Gastrocnemius medialis (tissue), 4 donors: ENCODE results near the gene KLHL6. TPM values are rescaled to one million over a fixed set of nuclear protein-coding genes. Genes with fewer than 3 reads are reported as not detected.

Experiments used
- ATAC-seq, 2 donors: fragments of 150-250 bp; one replicate each; pipeline ENCODE4 v1.9.1; 2016
- DNase-seq, 2 donors: peaks; one replicate each; pipeline ENCODE4 v3.0.0-alpha.2; 2019
- H3K27ac ChIP-seq, 4 donors: fragments of 200-600 bp; sonication (generic); 1 replicate in 1 of 4; 2 replicates in 3 of 4; pipeline ENCODE4 v1.5.1; 2016 to 2018; ENCODE audit warnings: mild to moderate bottlenecking in 2 of 4, moderate library complexity in 1 of 4
- H3K27me3 ChIP-seq, 3 donors: fragments of 200-600 bp; sonication (generic) in 2 of 3; 1 replicate in 1 of 3; 2 replicates in 2 of 3; pipeline versions ENCODE4 v1.5.1 to v1.6.0; 2016 to 2019; ENCODE audit warnings: mild to moderate bottlenecking in 1 of 3, moderate library complexity in 1 of 3
- H3K36me3 ChIP-seq, 2 donors: fragments of 200-600 bp; sonication (generic) in 1 of 2; one replicate each; pipeline ENCODE4 v1.5.1; 2017 to 2018
- H3K4me1 ChIP-seq, 2 donors: fragments of 200-600 bp; sonication (generic) in 1 of 2; one replicate each; pipeline ENCODE4 v1.5.1; 2016 to 2017; ENCODE audit warnings: mild to moderate bottlenecking in 2 of 2
- H3K4me3 ChIP-seq, 4 donors: fragments of 200-600 bp; sonication (generic) in 3 of 4; 1 replicate in 1 of 4; 2 replicates in 3 of 4; pipeline ENCODE4 v1.5.1; 2016 to 2019; ENCODE audit warnings: mild to moderate bottlenecking in 2 of 4
- H3K9me3 ChIP-seq, 3 donors: fragments of 200-600 bp; sonication (generic) in 2 of 3; 1 replicate in 1 of 3; 2 replicates in 2 of 3; pipeline ENCODE4 v1.5.1; 2016 to 2019
- POLR2A ChIP-seq, 2 donors: fragments of 450-650 bp; IDR thresholded peaks; one replicate each; pipeline ENCODE4 v1.6.1; 2017; ENCODE audit warnings: antibody characterized with exemption in 2 of 2, mild to moderate bottlenecking in 2 of 2, moderate library complexity in 2 of 2
- in situ Hi-C, 4 donors: fragments of 200-750 bp; cut with MboI; loops; one replicate each; pipeline versions ENCODE4 v1.15.0 to v1.8.0; 2017; ENCODE audit warnings: low sequenced_read_pairs in 4 of 4
- intact Hi-C: fragments of 100-400 bp; cut with DNase I; formaldehyde crosslinking; loops from one replicate; pipeline ENCODE4 v1.15.1; 2023; ENCODE audit warnings: low total_unique reads
- total RNA-seq, 4 donors: library from RNA; depleted of rRNA; stranded (reverse); fragments of >200 nt; gene quantifications; one replicate each; pipeline versions ENCODE4 v1.1.0 to v1.2.3, GENCODE V29; 2016
- TF ChIP-seq, protein P1 (sequence below), 5 experiments: fragments of 450-650 bp in 3 of 5; fragments of 200-600 bp in 2 of 5; sonication (generic) in 2 of 5; IDR thresholded peaks in 4 of 5; conservative IDR thresholded peaks in 1 of 5; 1 replicate in 4 of 5; 2 replicates in 1 of 5; pipeline ENCODE4 v1.5.1; 2016 to 2019; ENCODE audit warnings: antibody characterized with exemption in 5 of 5, mild to moderate bottlenecking in 3 of 5, moderate library complexity in 3 of 5

KLHL6 gene
- total RNA-seq, 4 donors from 2014 or later: 0.15 to 0.31 (median 0.30) TPM

DNA sequence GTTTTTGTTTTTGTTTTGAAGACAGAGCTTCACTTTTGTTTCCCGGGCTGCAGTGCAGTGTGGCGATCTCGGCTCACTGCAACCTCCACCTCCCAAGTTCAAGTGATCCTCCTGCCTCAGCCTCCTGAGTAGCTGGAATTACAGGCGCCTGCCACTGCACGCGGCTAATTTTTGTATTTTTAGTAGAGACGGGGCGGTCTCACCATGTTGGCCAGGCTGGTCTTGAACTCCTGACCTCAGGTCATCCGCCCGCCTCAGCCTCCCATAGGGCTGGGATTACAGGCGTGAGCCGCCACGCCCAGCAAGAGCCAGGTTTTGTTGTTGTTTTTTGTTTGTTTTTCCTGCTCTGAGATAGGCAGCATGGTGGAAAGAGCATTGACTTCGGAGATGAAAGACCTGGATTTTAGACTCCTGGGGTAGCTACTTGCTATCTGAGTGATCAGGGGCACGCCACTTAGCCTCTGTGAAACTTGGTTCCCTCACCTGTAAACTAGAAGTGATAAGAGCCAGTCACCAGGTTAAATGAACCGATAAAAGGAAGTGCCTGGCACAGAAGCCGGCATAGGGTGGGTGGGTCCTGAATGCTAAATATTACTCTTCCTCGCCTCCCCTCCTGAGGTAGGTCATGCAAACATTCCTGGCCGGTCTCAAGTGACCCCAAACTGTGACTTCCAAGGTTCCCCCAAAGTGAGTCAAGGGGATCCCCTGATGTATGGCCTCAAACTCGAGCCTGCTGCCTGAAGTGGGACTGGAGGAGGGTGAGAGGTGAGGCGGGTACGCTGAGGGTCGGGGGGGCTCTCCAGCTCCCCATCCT, 64.2 kb downstream of the KLHL6 start:
- in situ Hi-C loops (no loop called here), intact Hi-C loops (no loop called here)
- Histone ChIP-seq H3K4me3 (no peak overlapping the region), H3K4me1 (peaks cover 28 to 41% of the 10 kb centered on the region in 2 donors), H3K9me3 (no peaks in the 10 kb centered on the region), H3K27ac (peak overlapping the region; percentile 76 to 90 (median 84)), H3K27me3 (no peaks in the 10 kb centered on the region), H3K36me3 (no peaks in the 10 kb centered on the region)
- DNase-seq (no peak), ATAC-seq (no peak)
- TF ChIP-seq, protein P1, sequence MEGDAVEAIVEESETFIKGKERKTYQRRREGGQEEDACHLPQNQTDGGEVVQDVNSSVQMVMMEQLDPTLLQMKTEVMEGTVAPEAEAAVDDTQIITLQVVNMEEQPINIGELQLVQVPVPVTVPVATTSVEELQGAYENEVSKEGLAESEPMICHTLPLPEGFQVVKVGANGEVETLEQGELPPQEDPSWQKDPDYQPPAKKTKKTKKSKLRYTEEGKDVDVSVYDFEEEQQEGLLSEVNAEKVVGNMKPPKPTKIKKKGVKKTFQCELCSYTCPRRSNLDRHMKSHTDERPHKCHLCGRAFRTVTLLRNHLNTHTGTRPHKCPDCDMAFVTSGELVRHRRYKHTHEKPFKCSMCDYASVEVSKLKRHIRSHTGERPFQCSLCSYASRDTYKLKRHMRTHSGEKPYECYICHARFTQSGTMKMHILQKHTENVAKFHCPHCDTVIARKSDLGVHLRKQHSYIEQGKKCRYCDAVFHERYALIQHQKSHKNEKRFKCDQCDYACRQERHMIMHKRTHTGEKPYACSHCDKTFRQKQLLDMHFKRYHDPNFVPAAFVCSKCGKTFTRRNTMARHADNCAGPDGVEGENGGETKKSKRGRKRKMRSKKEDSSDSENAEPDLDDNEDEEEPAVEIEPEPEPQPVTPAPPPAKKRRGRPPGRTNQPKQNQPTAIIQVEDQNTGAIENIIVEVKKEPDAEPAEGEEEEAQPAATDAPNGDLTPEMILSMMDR (IDR thresholded peaks at IDR 0.05 in 4 of 5, conservative IDR thresholded peaks at IDR 0.05 in 1 of 5): no peak
- TF ChIP-seq POLR2A (IDR thresholded peaks at IDR 0.05): no peak

DNA sequence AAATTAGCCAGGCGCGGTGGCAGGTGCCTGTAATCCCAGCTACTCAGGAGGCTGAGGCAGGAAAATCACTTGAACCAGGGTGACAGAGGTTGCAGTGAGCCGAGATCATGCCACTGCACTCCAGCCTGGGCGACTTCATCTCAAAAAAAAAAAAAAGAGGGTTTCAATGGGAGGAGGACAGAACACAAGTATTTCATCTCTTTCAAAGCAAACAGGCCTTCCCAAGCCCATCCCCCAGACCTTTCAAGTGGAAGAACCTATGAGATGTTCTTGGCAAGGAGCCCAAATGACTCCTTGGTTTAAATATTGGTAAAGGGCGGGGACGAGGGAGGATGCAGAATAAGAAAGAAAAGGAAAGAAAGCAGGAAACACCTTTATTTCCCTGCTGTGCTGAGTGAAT, 64.9 kb downstream of the KLHL6 start:
- H3K36me3 ChIP-seq: no peaks in the 10 kb centered on the region
- TF ChIP-seq POLR2A (IDR thresholded peaks at IDR 0.05): no peak
- TF ChIP-seq, protein P1 (IDR thresholded peaks at IDR 0.05 in 4 of 5, conservative IDR thresholded peaks at IDR 0.05 in 1 of 5): no peak
- peak overlapping the region; percentile 76 to 90 (median 84) for H3K27ac ChIP-seq
- H3K4me1 ChIP-seq: peaks cover 28 to 41% of the 10 kb centered on the region in 2 donors
- ATAC-seq (no peak), DNase-seq (no peak)
- intact Hi-C loops (no loop called here), in situ Hi-C loops (no loop called here)
- no peaks in the 10 kb centered on the region for H3K27me3 ChIP-seq
- H3K4me3 ChIP-seq: no peak overlapping the region
- H3K9me3 ChIP-seq: no peaks in the 10 kb centered on the region

DNA sequence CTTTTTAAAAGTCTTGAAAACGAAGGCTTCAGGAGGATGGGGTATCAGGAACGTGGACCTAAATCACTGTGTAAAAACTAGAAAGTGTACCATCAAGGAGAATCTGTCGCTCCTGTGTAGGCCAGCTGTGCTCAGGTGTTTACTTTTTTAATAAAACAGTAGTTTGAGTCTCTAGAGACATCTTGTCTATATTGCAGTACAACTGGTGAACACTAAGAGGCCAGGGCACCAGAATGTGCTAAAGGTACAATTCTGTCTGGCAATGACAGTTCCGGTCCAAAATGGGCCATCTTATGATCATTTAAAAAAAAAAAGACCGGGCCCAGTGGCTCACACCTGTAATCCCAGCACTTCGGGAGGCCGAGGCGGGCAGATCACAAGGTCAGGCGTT, 65.3 kb downstream of the KLHL6 start:
- DNase-seq: no peak
- ATAC-seq: peak; percentile 22 to 26
- no peaks in the 10 kb centered on the region for H3K27me3 ChIP-seq
- intact Hi-C loops: no loop called here
- H3K4me3 ChIP-seq: no peak overlapping the region
- no peaks in the 10 kb centered on the region for H3K9me3 ChIP-seq
- TF ChIP-seq, protein P1 (IDR thresholded peaks at IDR 0.05 in 4 of 5, conservative IDR thresholded peaks at IDR 0.05 in 1 of 5): peak in 1 of 5 experiments; percentile 7
- TF ChIP-seq POLR2A (IDR thresholded peaks at IDR 0.05): no peak
- peaks cover 28 to 41% of the 10 kb centered on the region in 2 donors for H3K4me1 ChIP-seq
- in situ Hi-C loops: no loop called here
- no peaks in the 10 kb centered on the region for H3K36me3 ChIP-seq
- H3K27ac ChIP-seq: peak overlapping the region; percentile 76 to 90 (median 84)

DNA sequence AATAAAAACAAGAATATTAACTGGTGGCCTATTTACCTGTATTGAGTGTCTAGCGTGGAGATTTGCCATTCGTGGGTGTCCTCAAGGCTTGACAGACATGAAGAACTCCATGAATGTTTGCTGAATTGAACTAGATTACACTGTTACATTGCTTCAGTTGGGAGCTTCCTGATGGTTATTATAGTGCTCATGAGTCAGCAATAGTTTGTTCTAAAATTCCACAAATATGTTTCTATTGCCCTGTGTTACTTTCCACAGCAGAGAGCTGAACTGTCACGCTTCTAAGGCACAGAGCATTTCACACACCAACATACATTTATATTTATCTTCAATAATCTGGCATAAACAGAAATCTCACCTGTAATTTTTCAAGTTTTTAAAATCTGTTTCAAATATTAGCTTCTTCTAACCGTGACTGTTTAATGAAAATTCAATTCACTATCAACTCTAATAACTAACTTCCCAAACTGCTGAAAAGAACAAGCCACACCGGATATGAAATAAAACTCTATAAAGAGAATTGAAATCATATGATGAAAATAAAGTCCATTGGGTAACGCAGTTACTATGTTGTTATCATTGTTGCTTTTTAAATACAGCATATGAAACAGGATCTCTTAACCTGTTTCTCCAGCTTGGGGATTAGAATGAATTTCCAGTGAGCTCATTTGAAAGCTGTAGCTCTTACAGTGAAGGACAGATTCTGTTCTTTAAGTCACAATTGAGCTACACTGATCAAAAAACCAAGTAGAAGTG, 65.9 kb downstream of the KLHL6 start:
- Histone ChIP-seq H3K4me3 (peak overlapping the region in 1 of 4 donors; percentile 6), H3K27ac (peak overlapping the region; percentile 76 to 90 (median 84)), H3K27me3 (no peaks in the 10 kb centered on the region), H3K9me3 (no peaks in the 10 kb centered on the region), H3K4me1 (peaks cover 28 to 42% of the 10 kb centered on the region in 2 donors), H3K36me3 (no peaks in the 10 kb centered on the region)
- in situ Hi-C loops (no loop called here), intact Hi-C loops (loop anchor here (5.0 to 10.0 kb wide), 2 partner anchors 148 to 225 kb away; partner anchors contain the start of gene KLHL24)
- TF ChIP-seq POLR2A (IDR thresholded peaks at IDR 0.05): peak in 1 of 2 donors; percentile 45
- TF ChIP-seq, protein P1 (IDR thresholded peaks at IDR 0.05 in 4 of 5, conservative IDR thresholded peaks at IDR 0.05 in 1 of 5): no peak
- no peak for DNase-seq
- peak; percentile 92 to 93 for ATAC-seq
